Stomach (tissue), 9 donors: ENCODE data around the gene OSBP2. TPM values are rescaled to one million over a fixed set of nuclear protein-coding genes. Genes with fewer than 3 reads are reported as not detected.

Source experiments
- DNase-seq, 2 donors: peaks; one replicate each; pipeline versions ENCODE4 v3.0.0 to v3.0.0-alpha.2; 2013 to 2019
- H3K27ac ChIP-seq, 5 donors: fragments of 200-600 bp in 4 of 5; sonication (generic) in 4 of 5; one replicate each; pipeline ENCODE4 v1.5.1; 2013 to 2019; ENCODE audit warnings: mild to moderate bottlenecking in 1 of 5, moderate library complexity in 1 of 5
- H3K27me3 ChIP-seq, 3 donors: fragments of 200-600 bp; sonication (generic); one replicate each; pipeline ENCODE4 v1.5.1; 2017 to 2019; ENCODE audit warnings: mixed run types in 1 of 3
- H3K36me3 ChIP-seq, 4 donors: fragments of 200-600 bp; sonication (generic); 1 replicate in 3 of 4; 2 replicates in 1 of 4; pipeline ENCODE4 v1.5.1; 2016 to 2019
- H3K4me1 ChIP-seq, 4 donors: fragments of 200-600 bp; sonication (generic); one replicate each; pipeline ENCODE4 v1.5.1; 2016 to 2019
- H3K4me3 ChIP-seq, 4 donors: fragments of 200-600 bp; sonication (generic) in 3 of 4; one replicate each; pipeline ENCODE4 v1.5.1; 2016 to 2019; ENCODE audit warnings: mild to moderate bottlenecking in 1 of 4
- H3K9me3 ChIP-seq, 4 donors: fragments of 200-600 bp; sonication (generic); one replicate each; pipeline ENCODE4 v1.5.1; 2016 to 2019
- CTCF ChIP-seq, 7 experiments: fragments of 450-650 bp in 4 of 7; fragments of 200-600 bp in 3 of 7; sonication (generic) in 3 of 7; IDR thresholded peaks; one replicate each; pipeline ENCODE4 v1.5.1; 2016 to 2019; ENCODE audit warnings: antibody characterized with exemption in 7 of 7, control low read depth in 2 of 7, mild to moderate bottlenecking in 1 of 7
- EP300 ChIP-seq: sonication (generic); formaldehyde crosslinking; IDR thresholded peaks from one replicate; pipeline ENCODE4 v1.6.1; 2017; ENCODE audit warnings: antibody characterized with exemption
- POLR2A ChIP-seq, 4 donors: fragments of 450-650 bp; IDR thresholded peaks; one replicate each; pipeline ENCODE4 v1.6.1; 2016; ENCODE audit warnings: antibody characterized with exemption in 4 of 4, control low read depth in 2 of 4, mild to moderate bottlenecking in 1 of 4, moderate library complexity in 1 of 4
- POLR2AphosphoS5 ChIP-seq, 3 donors: sonication (generic); formaldehyde crosslinking; IDR thresholded peaks; one replicate each; pipeline ENCODE4 v1.6.1; 2016; ENCODE audit warnings: antibody characterized with exemption in 3 of 3
- WGBS, 5 donors: extraction: QIAGEN DNeasy Blood & Tissue Kit in 3 of 5; methylation state at CpG; one replicate each; pipeline versions ENCODE4 v1.1.5 to v1.1.7; 2013 to 2018; 5-methylcytosine and 5-hydroxymethylcytosine counted together
- intact Hi-C: fragments of 100-400 bp; cut with DNase I; formaldehyde crosslinking; loops from one replicate; pipeline ENCODE4 v1.15.1; 2023; ENCODE audit warnings: low total_unique reads
- polyA plus RNA-seq, 3 donors: library from polyadenylated mRNA; stranded (reverse); fragments of 200-250 nt; gene quantifications; one replicate each; pipeline ENCODE4 v1.2.3, GENCODE V29; 2013
- total RNA-seq, 5 donors: library from RNA; depleted of rRNA; stranded (reverse); fragments of >200 nt; gene quantifications; one replicate each; pipeline versions ENCODE4 v1.1.0 to v1.2.3, GENCODE V29; 2014 to 2016
- donor health status: healthy with polysubstance abuse.
- donor health status: Bipolar disorder and iron deficiency.
- donor health status: healthy.

OSBP2 gene
- total and polyA plus RNA-seq, 8 donors, result 0.58 to 9.5 (median 1.8) TPM; not detected in 1

DNA sequence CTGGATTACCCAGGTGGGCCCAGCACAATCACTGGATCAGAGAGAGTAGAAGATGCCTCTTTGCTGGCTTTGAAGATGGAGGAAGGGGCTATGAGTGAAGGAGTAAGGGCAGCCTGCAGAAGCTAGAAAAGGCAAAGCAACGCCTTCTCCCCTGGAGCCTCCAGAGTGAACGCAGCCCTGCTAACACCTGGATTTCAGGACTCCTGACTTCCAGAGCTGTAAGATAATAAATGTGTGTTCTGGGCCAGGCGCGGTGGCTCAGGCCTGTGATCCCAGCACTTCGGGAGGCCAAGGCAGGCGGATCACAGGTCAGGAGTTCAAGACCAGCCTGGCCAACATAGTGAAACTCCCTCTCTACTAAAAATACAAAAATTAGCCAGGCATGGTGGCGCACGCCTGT, 171.5 kb downstream of the OSBP2 start:
- H3K27me3 ChIP-seq, result no peaks in the 10 kb centered on the region
- WGBS, 5 donors, result 77 to 94% (median 86%) methylated on average over 8 of the region's 8 CpGs
- no peaks in the 10 kb centered on the region for H3K9me3 ChIP-seq
- no peak overlapping the region for H3K4me3 ChIP-seq
- no peaks in the 10 kb centered on the region for H3K4me1 ChIP-seq
- H3K36me3 ChIP-seq, result peaks cover 0 to 11% (median 3%) of the 10 kb centered on the region in 4 donors
- intact Hi-C loops, result no loop called here
- H3K27ac ChIP-seq, result no peak overlapping the region
- TF ChIP-seq CTCF (IDR thresholded peaks at IDR 0.05) (no peak), POLR2AphosphoS5 (IDR thresholded peaks at IDR 0.05) (no peak), EP300 (no peak), POLR2A (IDR thresholded peaks at IDR 0.05) (no peak)
- DNase-seq, result no peak

GRCh38 chr22:30866811-30867271, 172.2 kb downstream of the OSBP2 start:
- Histone ChIP-seq H3K4me3 (no peak overlapping the region), H3K4me1 (no peaks in the 10 kb centered on the region), H3K27ac (no peak overlapping the region), H3K9me3 (no peaks in the 10 kb centered on the region), H3K36me3 (peaks cover 0 to 17% (median 3%) of the 10 kb centered on the region in 4 donors), H3K27me3 (no peaks in the 10 kb centered on the region)
- intact Hi-C loops, result no loop called here
- 76 to 94% (median 84%) methylated on average over 4 of the region's 4 CpGs for WGBS, 5 donors
- TF ChIP-seq POLR2AphosphoS5 (IDR thresholded peaks at IDR 0.05) (no peak), CTCF (IDR thresholded peaks at IDR 0.05) (no peak), EP300 (no peak), POLR2A (IDR thresholded peaks at IDR 0.05) (no peak)
- peak in 1 of 2 donors; percentile 2 for DNase-seq

DNA sequence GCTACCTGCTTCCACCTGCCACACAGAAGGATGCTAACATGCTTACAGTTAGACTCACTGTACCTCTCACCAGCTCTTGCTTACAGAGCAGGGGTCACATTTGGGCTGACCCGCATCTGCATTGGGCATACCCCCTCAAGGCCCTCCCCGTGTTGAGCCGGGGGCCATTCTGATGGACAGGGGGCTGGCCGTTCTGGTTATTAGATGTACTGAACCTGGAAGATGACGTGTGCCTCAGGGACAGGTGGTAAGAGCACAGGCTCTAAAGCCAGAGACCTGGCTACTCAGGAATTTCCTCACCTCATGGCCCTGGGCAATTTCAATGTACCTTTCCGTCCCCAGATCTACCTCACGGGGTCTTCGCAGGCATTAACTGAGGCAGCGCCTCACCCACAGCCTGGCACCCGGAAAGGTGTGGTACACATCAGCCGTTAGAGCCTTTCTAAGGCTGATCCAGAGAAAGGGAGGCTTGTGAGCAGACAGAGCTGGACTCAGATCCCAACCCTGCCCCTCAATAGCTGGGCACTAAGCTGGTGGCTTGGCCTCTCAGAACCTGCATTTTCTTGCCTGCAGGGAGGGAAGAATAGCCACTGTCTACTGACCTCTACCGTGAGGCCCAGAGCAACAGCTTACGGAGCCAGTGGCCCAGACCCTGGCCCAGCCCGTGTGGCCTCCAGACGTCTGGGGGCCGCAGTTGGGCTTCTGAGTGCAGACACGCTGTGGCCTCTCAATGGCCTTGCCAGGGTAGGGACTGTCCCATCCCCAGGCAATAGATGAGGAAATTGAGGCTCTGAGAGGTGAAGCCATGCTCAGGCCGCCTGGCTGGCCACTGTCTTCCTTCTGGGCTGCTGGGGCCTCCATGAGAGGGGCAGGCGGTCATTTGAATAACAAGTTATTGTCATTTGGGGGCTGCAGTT, 173.3 kb downstream of the OSBP2 start:
- Histone ChIP-seq H3K27me3 (no peaks in the 10 kb centered on the region), H3K9me3 (no peaks in the 10 kb centered on the region), H3K27ac (no peak overlapping the region), H3K4me1 (no peaks in the 10 kb centered on the region), H3K4me3 (no peak overlapping the region), H3K36me3 (peaks cover 0 to 18% (median 3%) of the 10 kb centered on the region in 4 donors)
- TF ChIP-seq POLR2A (IDR thresholded peaks at IDR 0.05), result no peak
- TF ChIP-seq CTCF (IDR thresholded peaks at IDR 0.05), result no peak
- no peak for TF ChIP-seq POLR2AphosphoS5 (IDR thresholded peaks at IDR 0.05)
- peak in 1 of 2 donors; percentile 1 for DNase-seq
- intact Hi-C loops, result no loop called here
- 89 to 97% (median 92%) methylated on average over 6 to 19 of the region's 19 CpGs for WGBS, 5 donors

DNA sequence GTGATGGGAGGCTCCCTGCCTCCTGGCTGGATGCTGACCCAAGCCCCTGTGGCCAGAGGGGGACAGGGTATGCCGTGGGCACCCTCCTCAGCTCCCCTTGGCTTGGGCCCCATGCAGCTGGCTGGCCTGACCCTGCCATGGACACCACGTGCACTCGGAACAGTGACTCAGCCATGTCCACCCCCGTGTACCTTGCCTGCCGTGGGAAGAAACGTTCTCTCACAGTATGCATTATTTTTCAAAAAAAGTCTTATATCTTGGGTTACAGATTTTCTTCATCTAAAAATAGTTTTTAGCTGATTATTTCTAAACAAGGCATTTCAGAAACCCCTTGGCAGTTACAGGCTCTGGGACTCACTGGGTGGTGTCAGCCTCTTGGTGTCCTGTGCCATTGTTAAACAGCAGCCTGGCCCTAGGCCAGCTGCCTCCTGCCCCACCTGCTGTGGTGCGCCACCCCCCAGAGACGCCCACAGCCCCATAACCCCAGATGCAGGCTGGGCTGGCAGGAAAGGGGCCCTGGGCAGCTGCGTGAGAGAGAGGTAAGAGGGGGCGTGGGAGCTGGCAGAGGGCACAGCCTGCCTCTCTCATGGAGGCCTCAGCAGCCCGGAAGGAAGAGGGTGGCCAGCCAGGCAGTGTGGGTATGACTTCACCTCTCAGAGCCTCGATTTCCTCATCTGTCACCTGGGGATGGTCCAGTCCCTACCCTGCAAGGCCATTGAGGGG, 174.2 kb downstream of the OSBP2 start:
- intact Hi-C loops, result no loop called here

More for the DNA sequence above, 174.2 kb downstream of the OSBP2 start:
- Histone ChIP-seq H3K4me3 (no peak overlapping the region), H3K27me3 (no peaks in the 10 kb centered on the region), H3K9me3 (no peaks in the 10 kb centered on the region), H3K36me3 (peaks cover 0 to 18% (median 3%) of the 10 kb centered on the region in 4 donors), H3K27ac (no peak overlapping the region), H3K4me1 (no peaks in the 10 kb centered on the region)
- peak in 1 of 2 donors; percentile 5 for DNase-seq
- WGBS, 5 donors, result 64 to 72% (median 71%) methylated on average over 12 of the region's 12 CpGs
- TF ChIP-seq CTCF (IDR thresholded peaks at IDR 0.05) (no peak), POLR2AphosphoS5 (IDR thresholded peaks at IDR 0.05) (no peak), EP300 (no peak), POLR2A (IDR thresholded peaks at IDR 0.05) (no peak)
